Mesothelial cell of epicardium (in vitro differentiated cells): ENCODE measurements around the gene FLOT2. TPM values are rescaled to one million over a fixed set of nuclear protein-coding genes. Genes with fewer than 3 reads are reported as not detected.

ENCODE experiments used
- DNase-seq, 2 experiments: peaks; one replicate each; pipeline ENCODE4 v3.0.0; 2021; ENCODE audit warnings: low spot score in 2 of 2; ENCODE audit not compliant: unreplicated experiment in 2 of 2
- H3K27ac Mint-ChIP-seq: 2 replicates; pipeline ENCODE4 v1.8.0; 2021; ENCODE audit warnings: mixed read lengths
- H3K27me3 Mint-ChIP-seq: 2 replicates; pipeline ENCODE4 v1.8.0; 2021; ENCODE audit warnings: low read depth, mixed read lengths
- H3K36me3 Mint-ChIP-seq: 2 replicates; pipeline ENCODE4 v1.8.0; 2021; ENCODE audit warnings: mixed read lengths
- H3K4me1 Mint-ChIP-seq: 2 replicates; pipeline ENCODE4 v1.8.0; 2021; ENCODE audit warnings: mixed read lengths
- H3K4me3 Mint-ChIP-seq: 2 replicates; pipeline ENCODE4 v1.8.0; 2021; ENCODE audit warnings: mild to moderate bottlenecking, moderate library complexity, mixed read lengths
- H3K9me3 Mint-ChIP-seq: 2 replicates; pipeline ENCODE4 v1.8.0; 2021; ENCODE audit warnings: mixed read lengths
- total RNA-seq: library from RNA; stranded (reverse); gene quantifications from 3 replicates; pipeline ENCODE4 v1.2.1, GENCODE V29; 2021
- TF ChIP-seq, protein P1 (sequence below): fragments of 200-600 bp; sonication (generic); IDR thresholded peaks from one replicate; pipeline ENCODE4 v1.5.0; 2021; ENCODE audit warnings: antibody characterized with exemption; ENCODE audit not compliant: unreplicated experiment

Gene FLOT2
- total RNA-seq, 1 donor from 2014 or later, result 85.4 TPM

DNA sequence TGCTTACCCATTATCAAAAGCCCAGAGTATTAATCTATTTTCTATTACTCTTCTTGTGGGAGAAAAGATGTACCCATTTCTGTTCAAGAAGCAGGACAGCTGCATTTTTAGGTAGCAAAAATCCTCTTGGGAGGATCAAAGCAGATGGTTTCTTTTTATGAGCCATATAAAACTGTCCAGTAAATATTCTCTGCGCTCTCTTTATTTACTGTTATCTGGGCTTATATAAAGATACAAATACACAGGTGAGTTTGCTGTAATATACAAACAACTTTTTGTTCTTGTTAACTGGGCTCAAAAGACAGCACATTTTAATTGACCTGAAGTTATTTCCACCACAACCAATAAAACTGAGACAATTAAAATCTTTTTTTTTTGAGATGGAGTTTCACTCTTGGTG, 43.7 kb upstream of the FLOT2 start:
- TF ChIP-seq, protein P1, sequence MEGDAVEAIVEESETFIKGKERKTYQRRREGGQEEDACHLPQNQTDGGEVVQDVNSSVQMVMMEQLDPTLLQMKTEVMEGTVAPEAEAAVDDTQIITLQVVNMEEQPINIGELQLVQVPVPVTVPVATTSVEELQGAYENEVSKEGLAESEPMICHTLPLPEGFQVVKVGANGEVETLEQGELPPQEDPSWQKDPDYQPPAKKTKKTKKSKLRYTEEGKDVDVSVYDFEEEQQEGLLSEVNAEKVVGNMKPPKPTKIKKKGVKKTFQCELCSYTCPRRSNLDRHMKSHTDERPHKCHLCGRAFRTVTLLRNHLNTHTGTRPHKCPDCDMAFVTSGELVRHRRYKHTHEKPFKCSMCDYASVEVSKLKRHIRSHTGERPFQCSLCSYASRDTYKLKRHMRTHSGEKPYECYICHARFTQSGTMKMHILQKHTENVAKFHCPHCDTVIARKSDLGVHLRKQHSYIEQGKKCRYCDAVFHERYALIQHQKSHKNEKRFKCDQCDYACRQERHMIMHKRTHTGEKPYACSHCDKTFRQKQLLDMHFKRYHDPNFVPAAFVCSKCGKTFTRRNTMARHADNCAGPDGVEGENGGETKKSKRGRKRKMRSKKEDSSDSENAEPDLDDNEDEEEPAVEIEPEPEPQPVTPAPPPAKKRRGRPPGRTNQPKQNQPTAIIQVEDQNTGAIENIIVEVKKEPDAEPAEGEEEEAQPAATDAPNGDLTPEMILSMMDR, result no peak
- peaks cover 14% of the 10 kb centered on the region for H3K4me1 Mint-ChIP-seq
- no peaks in the 10 kb centered on the region for H3K27me3 Mint-ChIP-seq
- no peak for DNase-seq
- no peaks in the 10 kb centered on the region for H3K9me3 Mint-ChIP-seq
- no peak overlapping the region for H3K4me3 Mint-ChIP-seq
- peaks cover 16% of the 10 kb centered on the region for H3K36me3 Mint-ChIP-seq
- H3K27ac Mint-ChIP-seq, result no peak overlapping the region

DNA sequence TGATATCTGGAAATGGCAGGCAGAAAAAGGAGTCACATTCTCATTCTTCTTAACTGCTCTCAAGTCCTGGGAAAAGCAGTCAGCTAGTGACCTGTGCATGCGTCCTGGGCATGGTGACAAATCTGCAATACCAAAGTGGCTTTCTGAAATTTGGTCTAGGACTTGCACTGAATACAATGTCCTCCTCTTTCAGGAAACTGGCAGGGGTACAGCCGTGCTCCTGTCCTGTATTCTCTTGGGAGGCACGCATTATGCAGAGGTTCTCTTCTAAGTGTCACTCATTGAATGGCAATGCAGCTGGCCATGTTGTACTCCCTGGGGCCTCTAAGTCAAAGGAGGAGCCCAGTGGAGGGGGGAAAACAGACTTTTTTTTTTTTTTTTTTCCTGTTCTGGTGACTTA, 43.1 kb upstream of the FLOT2 start:
- Mint-ChIP-seq H3K4me3 (no peak overlapping the region), H3K36me3 (peaks cover 14% of the 10 kb centered on the region), H3K9me3 (no peaks in the 10 kb centered on the region), H3K27ac (no peak overlapping the region), H3K27me3 (no peaks in the 10 kb centered on the region), H3K4me1 (peaks cover 12% of the 10 kb centered on the region)
- TF ChIP-seq, protein P1, result no peak
- DNase-seq, result no peak

DNA sequence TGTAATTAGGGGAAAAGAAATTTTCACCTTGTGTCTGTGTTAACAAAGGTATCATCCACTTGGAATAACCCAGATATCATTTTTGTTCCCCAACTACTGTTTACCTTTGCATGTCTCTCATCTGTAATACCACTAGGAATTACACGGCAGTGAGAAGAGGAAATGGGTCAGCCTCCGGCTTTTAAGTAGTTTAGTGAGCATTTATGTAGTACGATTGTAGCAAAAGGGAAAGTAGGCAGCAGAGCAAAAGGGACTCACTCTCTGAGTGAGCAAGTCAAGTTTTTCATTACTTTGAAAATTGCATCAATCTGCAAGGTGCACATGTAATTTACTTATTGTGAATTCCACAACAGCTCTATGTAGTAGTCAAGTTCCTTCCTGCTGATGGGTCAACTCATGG, 42.6 kb upstream of the FLOT2 start:
- Mint-ChIP-seq H3K4me1 (peaks cover 7% of the 10 kb centered on the region), H3K27me3 (no peaks in the 10 kb centered on the region), H3K36me3 (peaks cover 9% of the 10 kb centered on the region), H3K9me3 (no peaks in the 10 kb centered on the region), H3K4me3 (no peak overlapping the region), H3K27ac (no peak overlapping the region)
- no peak for DNase-seq
- TF ChIP-seq, protein P1, result no peak

DNA sequence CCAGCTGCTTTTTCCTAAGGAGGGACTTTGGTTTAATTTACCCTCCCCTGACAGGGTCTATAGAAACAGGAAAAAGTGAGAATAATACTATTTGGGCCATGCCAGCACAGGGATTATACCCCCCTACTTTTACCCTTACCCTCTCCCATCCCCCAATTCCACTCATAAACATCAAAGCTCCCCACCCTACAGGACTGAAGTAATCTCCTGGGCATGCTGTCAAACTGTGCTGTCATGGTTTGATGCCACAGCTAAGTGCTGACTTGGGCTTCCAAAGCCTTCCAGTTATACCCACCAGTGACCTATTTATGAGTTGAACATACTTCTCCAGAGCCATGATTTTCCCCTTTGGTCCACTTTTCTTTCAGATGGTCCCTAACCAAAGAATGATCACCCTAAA, 41.0 kb upstream of the FLOT2 start:
- Mint-ChIP-seq H3K4me1 (peaks cover 4% of the 10 kb centered on the region), H3K27ac (no peak overlapping the region), H3K36me3 (peaks cover 8% of the 10 kb centered on the region), H3K4me3 (no peak overlapping the region), H3K9me3 (no peaks in the 10 kb centered on the region), H3K27me3 (no peaks in the 10 kb centered on the region)
- TF ChIP-seq, protein P1, result no peak
- DNase-seq, result no peak

DNA sequence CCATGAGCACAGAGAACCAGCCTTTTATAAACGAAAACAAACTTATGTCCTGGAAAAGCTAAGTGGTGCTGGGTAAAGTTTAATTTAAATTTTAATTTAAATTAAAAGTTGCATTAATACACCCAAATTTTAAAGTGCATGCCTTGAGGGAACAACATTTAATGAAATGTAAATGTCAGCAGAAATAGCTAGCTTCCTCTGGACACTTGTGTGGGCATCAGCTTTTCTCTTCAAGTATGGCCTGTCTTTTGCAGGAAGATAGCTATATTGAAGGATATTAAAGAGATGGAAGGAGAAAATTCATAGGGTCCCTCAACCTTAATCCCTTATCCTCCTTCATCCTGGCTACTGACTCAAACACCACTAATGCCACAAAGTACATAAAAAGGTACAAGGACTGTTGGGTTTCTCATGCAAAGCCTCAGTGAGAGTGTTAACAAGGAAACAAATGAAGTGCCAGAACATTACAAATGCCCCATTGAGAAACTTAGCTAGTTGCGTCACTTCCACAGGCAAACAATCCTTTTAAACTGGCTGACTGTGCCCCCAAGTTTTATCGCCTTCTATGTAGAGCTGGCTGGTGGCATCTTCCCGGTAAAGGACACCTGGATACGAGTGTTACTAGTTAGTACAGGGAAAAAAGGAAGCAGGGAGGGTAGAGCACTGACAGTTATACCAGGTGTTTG, 39.7 kb upstream of the FLOT2 start:
- Mint-ChIP-seq H3K27ac (no peak overlapping the region), H3K9me3 (no peaks in the 10 kb centered on the region), H3K4me3 (no peak overlapping the region), H3K36me3 (peaks cover 3% of the 10 kb centered on the region), H3K27me3 (no peaks in the 10 kb centered on the region), H3K4me1 (peaks cover 4% of the 10 kb centered on the region)
- DNase-seq, result no peak
- TF ChIP-seq, protein P1, result no peak
